GM12878 (cell line): ENCODE data around the gene SLC2A9. TPM values are rescaled to one million over a fixed set of nuclear protein-coding genes. Genes with fewer than 3 reads are reported as not detected.

Source experiments
- ATAC-seq: fragments of 200-7000 bp; cut with Tn5 transposase; 3 replicates; pipeline ENCODE4 v1.9.1; 2020; ENCODE audit warnings: mild to moderate bottlenecking, moderate library complexity
- BruUV-seq: library from RNA; stranded (reverse); fragments of 400-500 nt; replicated peaks from 2 replicates; lab custom pipeline; 2021; lab: Mats Ljungman, UMichigan
- CTCF ChIA-PET: fragments of 300-600 bp; sonication (Branson Sonifier 250); formaldehyde crosslinking; extraction: SDS; loops from one replicate; lab custom pipeline; 2021; ENCODE audit warnings: inconsistent platforms; lab: Yijun Ruan, JAX
- POLR2A ChIA-PET: fragments of 350-600 bp; formaldehyde crosslinking; extraction: SDS; loops from one replicate; lab custom pipeline; 2021; ENCODE audit warnings: inconsistent platforms; lab: Charles Lee
- RAD21 ChIA-PET: fragments of 300-600 bp; sonication (Branson Sonifier 250); formaldehyde crosslinking; loops from one replicate; lab custom pipeline; 2023; ENCODE audit warnings: antibody characterized with exemption; ENCODE audit not compliant: unreplicated experiment; lab: Charles Lee
- SMC1A ChIA-PET: fragments of 300-600 bp; sonication (Branson Sonifier 250); formaldehyde crosslinking; loops from one replicate; lab custom pipeline; 2023; ENCODE audit not compliant: unreplicated experiment, uncharacterized antibody; lab: Charles Lee
- DNase-seq: peaks from one replicate; pipeline ENCODE4 v3.0.0-alpha.2; 2011; ENCODE audit warnings: low read depth, low spot score
- FAIRE-seq: peaks from 3 replicates; lab custom pipeline; 2011; peaks lifted over from hg19 to GRCh38; lab: Jason Lieb, UNC
- H2AFZ ChIP-seq: 2 replicates; pipeline ENCODE4 v1.6.0; 2011; ENCODE audit warnings: low read depth, low read length, control low read depth; ENCODE audit not compliant: control insufficient read depth
- H3K27ac ChIP-seq: 2 replicates; pipeline ENCODE4 v1.5.1; 2011; ENCODE audit warnings: control low read depth; ENCODE audit not compliant: control insufficient read depth, insufficient read depth
- H3K27me3 ChIP-seq, 2 experiments: replicated peaks in 1 of 2; 2 replicates each; pipeline versions ENCODE4 v1.6.0 to v1.6.1; 2011; ENCODE audit warnings: low read length in 1 of 2; ENCODE audit not compliant: control insufficient read depth in 2 of 2, insufficient read depth in 2 of 2
- H3K36me3 ChIP-seq, 2 experiments: 2 replicates each; pipeline ENCODE4 v1.5.1; 2011; ENCODE audit warnings: low read length in 1 of 2; ENCODE audit not compliant: control insufficient read depth in 2 of 2, insufficient read depth in 2 of 2
- H3K4me1 ChIP-seq: 2 replicates; pipeline ENCODE4 v1.6.1; 2011; ENCODE audit warnings: mild to moderate bottlenecking, low read length, moderate library complexity, mixed read lengths; ENCODE audit not compliant: control insufficient read depth, insufficient read depth
- H3K4me2 ChIP-seq: 2 replicates; pipeline ENCODE4 v1.6.0; 2011; ENCODE audit warnings: control low read depth; ENCODE audit not compliant: control insufficient read depth, insufficient read depth
- H3K4me3 ChIP-seq: fragments of 200-600 bp; sonication (generic); 2 replicates; pipeline ENCODE4 v1.5.1; 2016
- H3K79me2 ChIP-seq: 2 replicates; pipeline ENCODE4 v1.6.0; 2011; ENCODE audit warnings: low read length; ENCODE audit not compliant: control insufficient read depth, insufficient read depth
- H3K9ac ChIP-seq: 2 replicates; pipeline ENCODE4 v1.8.0; 2011; ENCODE audit warnings: low read length, control low read depth, mixed read lengths; ENCODE audit not compliant: control insufficient read depth, insufficient read depth
- H3K9me3 ChIP-seq: replicated peaks from 3 replicates; pipeline ENCODE4 v1.5.1; 2011; ENCODE audit warnings: mild to moderate bottlenecking, low read length; ENCODE audit not compliant: control insufficient read depth, insufficient read depth
- H4K20me1 ChIP-seq: 2 replicates; pipeline ENCODE4 v1.6.0; 2011; ENCODE audit not compliant: control insufficient read depth, insufficient read depth
- ASH2L ChIP-seq: fragments of 300-600, 200-600 bp; sonication (generic); IDR thresholded peaks from 2 replicates; pipeline ENCODE4 v1.6.1; 2017; ENCODE audit warnings: low read depth, mild to moderate bottlenecking, borderline replicate concordance
- BHLHE40 ChIP-seq, 2 experiments: fragments of 450-650 bp in 1 of 2; IDR thresholded peaks; 2 replicates each; pipeline ENCODE4 v1.6.1; 2011 to 2017; ENCODE audit warnings: low read depth in 2 of 2, borderline replicate concordance in 1 of 2, improper control_type of control experiment in 1 of 2, low read length in 1 of 2, mild to moderate bottlenecking in 1 of 2
- BMI1 ChIP-seq: fragments of 450-650 bp; IDR thresholded peaks from 2 replicates; pipeline ENCODE4 v1.6.1; 2016; ENCODE audit warnings: mild to moderate bottlenecking, moderate library complexity, borderline replicate concordance
- CBX5 ChIP-seq: sonication (generic); IDR thresholded peaks from 2 replicates; pipeline ENCODE4 v1.6.1; 2016; ENCODE audit warnings: low read depth, moderate library complexity, mild to moderate bottlenecking, inconsistent platforms
- DPF2 ChIP-seq: fragments of 450-650 bp; IDR thresholded peaks from 2 replicates; pipeline ENCODE4 v1.6.1; 2017; ENCODE audit warnings: mild to moderate bottlenecking
- EED ChIP-seq: sonication (generic); IDR thresholded peaks from 2 replicates; pipeline ENCODE4 v1.6.1; 2016; ENCODE audit warnings: antibody characterized with exemption, low read depth
- GATAD2B ChIP-seq: fragments of 450-650 bp; conservative IDR thresholded peaks from 2 replicates; pipeline ENCODE4 v1.6.1; 2017; ENCODE audit warnings: low read depth, mild to moderate bottlenecking, moderate library complexity
- HDAC2 ChIP-seq: fragments of 200-600 bp; sonication (generic); IDR thresholded peaks from 2 replicates; pipeline ENCODE4 v1.6.1; 2017
- MXI1 ChIP-seq: fragments of 150-350 bp; IDR thresholded peaks from 2 replicates; pipeline ENCODE4 v1.6.1; 2011; ENCODE audit warnings: low read depth, mild to moderate bottlenecking, inconsistent platforms, low read length, improper control_type of control experiment
- MYC ChIP-seq: IDR thresholded peaks from 2 replicates; pipeline ENCODE4 v1.6.1; 2011; ENCODE audit warnings: mild to moderate bottlenecking, low read length, moderate library complexity, inconsistent platforms; ENCODE audit not compliant: insufficient read depth, insufficient replicate concordance, insufficient read length, severe bottlenecking
- PKNOX1 ChIP-seq: fragments of 450-650 bp; IDR thresholded peaks from 2 replicates; pipeline ENCODE4 v1.6.1; 2016; ENCODE audit warnings: mild to moderate bottlenecking
- POU2F2 ChIP-seq: IDR thresholded peaks from 3 replicates; pipeline ENCODE4 v1.6.1; 2011; ENCODE audit warnings: low read depth, mild to moderate bottlenecking, low read length, borderline replicate concordance
- SMAD1 ChIP-seq: fragments of 450-650 bp; IDR thresholded peaks from 2 replicates; pipeline ENCODE4 v1.6.1; 2018; ENCODE audit warnings: mild to moderate bottlenecking, low read depth; ENCODE audit not compliant: partially characterized antibody
- SMAD5 ChIP-seq: IDR thresholded peaks from 2 replicates; pipeline ENCODE4 v1.6.1; 2016; ENCODE audit warnings: antibody characterized with exemption, low read depth
- SPI1 ChIP-seq: IDR thresholded peaks from 2 replicates; pipeline ENCODE4 v1.6.1; 2011; ENCODE audit warnings: low read depth, mild to moderate bottlenecking, low read length, moderate library complexity, borderline replicate concordance; ENCODE audit not compliant: insufficient read depth
- WGBS: methylation state at CpG from one replicate; pipeline ENCODE4 v1.1.6; 2016; ENCODE audit warnings: low lambda C conversion rate; ENCODE audit not compliant: insufficient replicate concordance, insufficient coverage; ENCODE audit errors: missing lambda C conversion rate; 5-methylcytosine and 5-hydroxymethylcytosine counted together
- in situ Hi-C: fragments of 300-500 bp; cut with MboI; formaldehyde crosslinking; loops from 9 replicates; pipeline ENCODE4 v1.14.3; 2018; ENCODE audit warnings: mixed read lengths
- intact Hi-C: fragments of 100-400 bp; cut with micrococcal nuclease; formaldehyde crosslinking; loops from one replicate; pipeline ENCODE4 v1.14.2; 2022; ENCODE audit not compliant: unreplicated experiment
- polyA plus RNA-seq, 11 experiments: library from polyadenylated mRNA; depleted of rRNA in 4 of 11; unstranded in 6 of 11; stranded (reverse) in 5 of 11; fragments of >200 nt; fragmentation: Nextera tagmentation in 4 of 11; fragmentation: Illumina TruSeq in 1 of 11; extraction: Ambion mirVana in 4 of 11; extraction: Trizol in 1 of 11; gene quantifications; 1 replicate in 1 of 11; 2 replicates in 10 of 11; pipeline versions ENCODE4 v1.2.1 to v1.2.3, GENCODE V29; 2011 to 2016; ENCODE audit warnings: inconsistent platforms in 2 of 11, missing spikeins in 2 of 11, low read depth in 1 of 11
- total RNA-seq, 4 experiments: library from RNA; depleted of rRNA in 3 of 4; stranded (reverse); fragments of >200 nt in 3 of 4; fragmentation: Illumina TruSeq in 1 of 4; extraction: Trizol in 1 of 4; gene quantifications; 2 replicates each; pipeline versions ENCODE4 v1.2.1 to v1.2.3, GENCODE V29; 2013 to 2021
- TF ChIP-seq, protein P1 (sequence below): fragments of 450-650 bp; conservative IDR thresholded peaks from 2 replicates; pipeline ENCODE4 v1.6.1; 2017; ENCODE audit warnings: mild to moderate bottlenecking, moderate library complexity
- TF ChIP-seq, protein P2 (sequence below): fragments of 450-650 bp; formaldehyde crosslinking; IDR thresholded peaks from 2 replicates; pipeline ENCODE4 v1.4.0; 2020; ENCODE audit warnings: mild to moderate bottlenecking, moderate library complexity

The SLC2A9 gene
- total and polyA plus RNA-seq, 10 of the 15 experiments (the other 5 are each of a cell fraction or from before 2014, with no cell fraction given) = 0.28 to 2.8 (median 1.2) TPM

- ChIA-PET POLR2A (interaction anchor here (0.7 to 2.5 kb wide), 5 partner anchors 11 to 52 kb away, joined by 3 to 12 read pairs (median 4); no protein-coding TSS in a partner anchor), RAD21 (interaction anchor here (0.9 to 5.5 kb wide), 9 partner anchors 9 to 51 kb away, joined by 3 to 50 read pairs (median 3); no protein-coding TSS in a partner anchor), SMC1A (interaction anchor here (0.8 to 6.1 kb wide), 10 partner anchors 9 to 63 kb away, joined by 3 to 42 read pairs (median 6); no protein-coding TSS in a partner anchor), CTCF (interaction anchor here (1.0 to 3.9 kb wide), 5 partner anchors 43 to 198 kb away, joined by 3 to 28 read pairs (median 5); no protein-coding TSS in a partner anchor)
- Histone ChIP-seq H2AFZ (no peak overlapping the region), H3K9me3 (no peaks in the 10 kb centered on the region), H3K79me2 (no peaks in the 10 kb centered on the region), H3K36me3 (no peaks in the 10 kb centered on the region), H3K4me1 (no peaks in the 10 kb centered on the region), H3K27me3 (no peaks in the 10 kb centered on the region), H3K4me2 (no peak overlapping the region), H3K27ac (no peak overlapping the region), H3K9ac (no peak overlapping the region), H3K4me3 (no peak overlapping the region), H4K20me1 (no peaks in the 10 kb centered on the region)
- no peak for DNase-seq
- 77% methylated on average over 5 of the region's 5 CpGs for WGBS
- no peak for FAIRE-seq
- in situ Hi-C loops (no loop called here), intact Hi-C loops (no loop called here)
- BruUV-seq = no TSS peak
- ATAC-seq = peak; percentile 74
- TF ChIP-seq MYC (no peak), GATAD2B (no peak), BHLHE40 (IDR thresholded peaks at IDR 0.05; ENCODE audit: borderline replicate concordance in 1 of 2, low read depth in 2 of 2, low read length in 1 of 2) (no peak), BMI1 (no peak), EED (0 out of 2 replicates have a peak, but pooled peaks have one; percentile 37), SPI1 (no peak), DPF2 (no peak), HDAC2 (no peak), POU2F2 (no peak), PKNOX1 (no peak), SMAD5 (no peak), CBX5 (no peak), SMAD1 (no peak), ASH2L (no peak), MXI1 (no peak)
- TF ChIP-seq, protein P1, sequence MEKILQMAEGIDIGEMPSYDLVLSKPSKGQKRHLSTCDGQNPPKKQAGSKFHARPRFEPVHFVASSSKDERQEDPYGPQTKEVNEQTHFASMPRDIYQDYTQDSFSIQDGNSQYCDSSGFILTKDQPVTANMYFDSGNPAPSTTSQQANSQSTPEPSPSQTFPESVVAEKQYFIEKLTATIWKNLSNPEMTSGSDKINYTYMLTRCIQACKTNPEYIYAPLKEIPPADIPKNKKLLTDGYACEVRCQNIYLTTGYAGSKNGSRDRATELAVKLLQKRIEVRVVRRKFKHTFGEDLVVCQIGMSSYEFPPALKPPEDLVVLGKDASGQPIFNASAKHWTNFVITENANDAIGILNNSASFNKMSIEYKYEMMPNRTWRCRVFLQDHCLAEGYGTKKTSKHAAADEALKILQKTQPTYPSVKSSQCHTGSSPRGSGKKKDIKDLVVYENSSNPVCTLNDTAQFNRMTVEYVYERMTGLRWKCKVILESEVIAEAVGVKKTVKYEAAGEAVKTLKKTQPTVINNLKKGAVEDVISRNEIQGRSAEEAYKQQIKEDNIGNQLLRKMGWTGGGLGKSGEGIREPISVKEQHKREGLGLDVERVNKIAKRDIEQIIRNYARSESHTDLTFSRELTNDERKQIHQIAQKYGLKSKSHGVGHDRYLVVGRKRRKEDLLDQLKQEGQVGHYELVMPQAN = no peak
- TF ChIP-seq, protein P2, sequence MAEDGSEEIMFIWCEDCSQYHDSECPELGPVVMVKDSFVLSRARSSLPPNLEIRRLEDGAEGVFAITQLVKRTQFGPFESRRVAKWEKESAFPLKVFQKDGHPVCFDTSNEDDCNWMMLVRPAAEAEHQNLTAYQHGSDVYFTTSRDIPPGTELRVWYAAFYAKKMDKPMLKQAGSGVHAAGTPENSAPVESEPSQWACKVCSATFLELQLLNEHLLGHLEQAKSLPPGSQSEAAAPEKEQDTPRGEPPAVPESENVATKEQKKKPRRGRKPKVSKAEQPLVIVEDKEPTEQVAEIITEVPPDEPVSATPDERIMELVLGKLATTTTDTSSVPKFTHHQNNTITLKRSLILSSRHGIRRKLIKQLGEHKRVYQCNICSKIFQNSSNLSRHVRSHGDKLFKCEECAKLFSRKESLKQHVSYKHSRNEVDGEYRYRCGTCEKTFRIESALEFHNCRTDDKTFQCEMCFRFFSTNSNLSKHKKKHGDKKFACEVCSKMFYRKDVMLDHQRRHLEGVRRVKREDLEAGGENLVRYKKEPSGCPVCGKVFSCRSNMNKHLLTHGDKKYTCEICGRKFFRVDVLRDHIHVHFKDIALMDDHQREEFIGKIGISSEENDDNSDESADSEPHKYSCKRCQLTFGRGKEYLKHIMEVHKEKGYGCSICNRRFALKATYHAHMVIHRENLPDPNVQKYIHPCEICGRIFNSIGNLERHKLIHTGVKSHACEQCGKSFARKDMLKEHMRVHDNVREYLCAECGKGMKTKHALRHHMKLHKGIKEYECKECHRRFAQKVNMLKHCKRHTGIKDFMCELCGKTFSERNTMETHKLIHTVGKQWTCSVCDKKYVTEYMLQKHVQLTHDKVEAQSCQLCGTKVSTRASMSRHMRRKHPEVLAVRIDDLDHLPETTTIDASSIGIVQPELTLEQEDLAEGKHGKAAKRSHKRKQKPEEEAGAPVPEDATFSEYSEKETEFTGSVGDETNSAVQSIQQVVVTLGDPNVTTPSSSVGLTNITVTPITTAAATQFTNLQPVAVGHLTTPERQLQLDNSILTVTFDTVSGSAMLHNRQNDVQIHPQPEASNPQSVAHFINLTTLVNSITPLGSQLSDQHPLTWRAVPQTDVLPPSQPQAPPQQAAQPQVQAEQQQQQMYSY = no peak
Measured at GRCh38 chr4:9962611-9963314, 58.5 kb downstream of the SLC2A9 start.
